Astrocyte (in vitro differentiated cells and primary cell): Measurements from ENCODE around the gene CHN2.

ENCODE experiments used
- EZH2 ChIP-seq: IDR thresholded peaks from 2 replicates; pipeline ENCODE4 v1.6.1; 2012; ENCODE audit warnings: mild to moderate bottlenecking, low read length, inconsistent platforms; ENCODE audit not compliant: insufficient read depth
- TF ChIP-seq, protein P1 (sequence below): IDR thresholded peaks from 2 replicates; pipeline ENCODE4 v1.5.1; 2011; ENCODE audit warnings: low read depth, mild to moderate bottlenecking, inconsistent platforms, low read length, moderate library complexity; ENCODE audit not compliant: insufficient read depth

DNA sequence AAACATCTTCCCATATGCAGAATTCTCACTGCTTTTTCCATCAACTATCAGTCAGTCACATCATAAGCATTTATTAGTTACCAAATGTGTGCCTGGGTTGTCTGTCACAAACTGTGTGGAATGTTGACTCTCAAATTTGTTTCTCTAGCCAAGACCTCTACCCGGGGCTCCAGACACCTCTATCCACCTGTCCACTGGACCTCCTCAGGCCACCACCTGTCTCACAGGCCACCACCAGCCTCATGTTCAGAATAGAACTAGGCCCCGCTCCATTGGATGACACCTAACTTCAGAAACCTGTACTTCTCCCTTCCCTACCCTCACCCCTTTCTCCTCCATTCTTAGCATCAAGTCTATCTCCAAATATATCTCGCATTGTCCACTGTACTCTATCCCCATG, 176.9 kb downstream of the CHN2 start:
- TF ChIP-seq, protein P1, sequence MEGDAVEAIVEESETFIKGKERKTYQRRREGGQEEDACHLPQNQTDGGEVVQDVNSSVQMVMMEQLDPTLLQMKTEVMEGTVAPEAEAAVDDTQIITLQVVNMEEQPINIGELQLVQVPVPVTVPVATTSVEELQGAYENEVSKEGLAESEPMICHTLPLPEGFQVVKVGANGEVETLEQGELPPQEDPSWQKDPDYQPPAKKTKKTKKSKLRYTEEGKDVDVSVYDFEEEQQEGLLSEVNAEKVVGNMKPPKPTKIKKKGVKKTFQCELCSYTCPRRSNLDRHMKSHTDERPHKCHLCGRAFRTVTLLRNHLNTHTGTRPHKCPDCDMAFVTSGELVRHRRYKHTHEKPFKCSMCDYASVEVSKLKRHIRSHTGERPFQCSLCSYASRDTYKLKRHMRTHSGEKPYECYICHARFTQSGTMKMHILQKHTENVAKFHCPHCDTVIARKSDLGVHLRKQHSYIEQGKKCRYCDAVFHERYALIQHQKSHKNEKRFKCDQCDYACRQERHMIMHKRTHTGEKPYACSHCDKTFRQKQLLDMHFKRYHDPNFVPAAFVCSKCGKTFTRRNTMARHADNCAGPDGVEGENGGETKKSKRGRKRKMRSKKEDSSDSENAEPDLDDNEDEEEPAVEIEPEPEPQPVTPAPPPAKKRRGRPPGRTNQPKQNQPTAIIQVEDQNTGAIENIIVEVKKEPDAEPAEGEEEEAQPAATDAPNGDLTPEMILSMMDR, result no peak
- no peak for TF ChIP-seq EZH2
